Middle frontal gyrus (tissue), 1 donor: ENCODE data around the gene VGLL4.
"Not testable (repeated sequence)": the region's sequence is repeated elsewhere in the genome, so short reads cannot be mapped to it uniquely, and the experiment has no call there.

ENCODE experiments used
- DNase-seq: peaks from one replicate; pipeline ENCODE4 v3.0.0-alpha.2; 2015; ENCODE audit warnings: low spot score; ENCODE audit errors: extremely low spot score

VGLL4 gene

DNA sequence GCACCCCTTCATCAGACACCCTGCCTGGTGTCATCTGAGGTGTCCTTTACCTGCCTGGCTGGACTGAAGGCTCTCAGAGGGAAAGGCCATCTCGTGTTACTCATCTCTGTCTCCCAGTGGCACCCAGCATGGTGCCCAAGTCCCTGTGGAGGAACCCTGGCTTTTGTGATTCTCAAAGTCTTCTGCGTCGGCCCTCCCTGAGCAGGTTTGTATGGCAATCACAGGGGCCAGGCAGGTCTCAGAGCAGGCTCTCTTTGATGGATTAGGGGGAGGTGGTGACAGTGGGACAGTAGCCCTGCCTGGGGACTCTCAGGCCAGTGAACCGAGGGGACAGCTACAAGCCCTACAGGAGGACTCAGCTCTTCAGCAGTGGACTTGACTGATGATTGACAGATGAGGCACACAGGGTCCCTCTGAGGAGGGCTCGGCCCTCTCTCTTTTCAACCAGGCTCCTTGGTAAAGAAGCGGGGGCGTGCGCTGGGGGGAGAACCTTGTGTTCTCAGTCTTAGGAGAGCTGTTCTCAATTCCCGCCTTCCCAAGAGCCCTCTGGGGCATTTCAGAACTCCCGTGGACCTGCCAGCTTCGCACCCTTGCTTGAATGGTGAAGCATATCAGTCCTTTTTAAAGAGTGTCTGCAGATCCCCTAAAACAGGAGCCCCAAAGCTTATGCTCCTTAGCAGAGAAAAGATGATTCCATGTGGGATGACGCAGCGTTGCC lies 108.3 kb downstream of the VGLL4 start:
- no peak for DNase-seq

DNA sequence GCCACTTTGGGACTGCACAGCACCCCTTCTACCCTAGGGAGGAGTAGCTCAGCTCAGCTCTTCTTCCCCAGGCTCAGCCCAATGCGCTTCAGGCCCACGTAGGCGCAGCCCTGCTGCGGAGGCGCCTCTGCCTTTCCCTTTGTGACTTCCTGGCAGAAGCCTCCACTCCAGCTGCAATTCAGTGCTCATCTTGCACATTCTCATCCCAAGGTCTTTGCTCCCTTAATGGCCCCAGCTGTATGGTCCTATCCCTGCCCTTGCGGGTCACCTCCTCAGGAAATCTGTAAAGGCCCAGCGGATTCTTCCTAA lies 109.0 kb downstream of the VGLL4 start:
- no peak for DNase-seq

DNA sequence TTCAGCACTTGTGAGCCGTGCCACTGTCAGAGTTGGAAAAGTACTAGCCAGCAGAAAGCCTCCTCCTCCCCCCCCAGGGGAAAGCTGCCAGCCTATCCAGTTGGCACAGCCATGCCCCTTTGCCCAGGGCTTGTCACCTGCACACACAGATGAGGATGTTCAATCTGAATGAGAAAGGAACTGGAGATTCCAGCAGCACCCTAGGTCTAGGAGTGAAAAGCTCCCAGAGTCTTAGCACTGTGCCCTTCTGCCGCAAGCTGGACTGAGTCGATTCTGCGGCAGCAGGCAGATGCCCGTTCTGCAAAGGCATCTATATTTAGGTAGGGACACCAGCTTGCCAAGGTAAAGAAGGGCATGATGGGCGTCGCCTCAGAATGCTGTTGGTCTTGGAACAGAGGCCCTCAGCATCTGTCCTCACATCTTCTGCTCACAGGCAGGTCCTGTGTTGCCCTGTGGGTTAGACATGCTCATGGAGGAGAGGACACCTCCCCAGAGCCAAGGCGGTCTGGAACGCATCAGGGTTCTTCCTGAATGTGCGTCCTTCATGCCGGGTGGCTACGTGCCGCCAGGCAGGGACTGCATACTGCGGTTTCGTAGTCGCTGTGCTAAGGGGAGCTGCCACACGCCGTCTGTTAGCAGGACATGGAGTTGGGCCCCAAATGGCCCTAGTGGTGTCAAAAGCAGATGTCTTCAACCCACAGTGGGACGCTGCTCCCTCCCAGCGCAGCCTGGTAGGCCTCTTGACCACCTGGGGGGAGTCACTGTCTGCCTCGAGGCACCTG lies 109.5 kb downstream of the VGLL4 start:
- no peak for DNase-seq

DNA sequence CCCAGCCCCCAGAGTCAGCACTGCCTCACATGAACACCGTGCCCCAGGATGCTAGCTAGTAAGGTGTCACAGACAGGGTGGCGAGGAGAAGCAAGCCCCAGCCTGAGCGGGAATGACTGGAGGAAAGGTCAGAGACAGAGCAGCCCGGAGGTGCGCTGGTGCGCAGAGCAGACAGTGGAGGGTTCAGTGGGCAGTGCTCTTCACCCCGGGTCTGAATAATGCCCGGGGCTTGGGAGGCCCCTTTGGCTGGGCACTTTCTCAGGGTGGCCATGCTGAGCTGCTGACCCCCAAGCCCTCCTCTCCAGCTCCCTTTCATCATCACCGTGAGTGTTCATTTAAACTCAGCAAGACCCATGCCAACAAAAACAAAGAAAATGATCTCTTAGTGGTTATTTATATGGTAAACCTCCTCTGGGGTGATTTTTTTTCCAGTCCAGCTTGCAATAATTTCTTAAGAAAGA lies 110.8 kb downstream of the VGLL4 start:
- no peak for DNase-seq

DNA sequence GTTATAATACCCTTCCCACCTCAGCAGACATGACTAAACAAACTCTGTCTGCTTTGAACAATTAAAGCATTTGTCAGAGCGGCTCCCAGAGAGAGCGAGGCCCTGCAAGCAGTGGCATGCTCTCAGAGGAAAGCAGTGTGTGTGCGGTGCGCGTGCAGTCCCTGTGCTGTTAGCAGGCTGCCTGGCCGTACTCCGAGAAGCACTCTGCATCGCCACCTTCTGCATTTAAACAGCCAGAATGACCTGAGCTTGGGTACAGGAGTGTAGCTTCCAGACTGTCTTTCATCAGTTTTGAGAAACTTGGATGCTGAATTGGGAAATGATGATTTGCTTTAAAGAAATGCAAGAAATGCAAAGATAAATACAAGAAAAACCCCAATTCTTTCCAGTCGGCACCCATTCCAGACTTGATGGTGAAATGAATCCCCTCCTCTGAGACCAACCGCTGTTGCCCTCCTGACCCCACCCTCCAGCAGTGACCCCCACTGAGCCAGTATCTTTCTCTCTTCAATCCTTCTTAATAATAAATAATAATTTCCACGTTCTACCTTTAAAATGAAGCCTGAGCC lies 113.5 kb downstream of the VGLL4 start:
- no peak for DNase-seq

DNA sequence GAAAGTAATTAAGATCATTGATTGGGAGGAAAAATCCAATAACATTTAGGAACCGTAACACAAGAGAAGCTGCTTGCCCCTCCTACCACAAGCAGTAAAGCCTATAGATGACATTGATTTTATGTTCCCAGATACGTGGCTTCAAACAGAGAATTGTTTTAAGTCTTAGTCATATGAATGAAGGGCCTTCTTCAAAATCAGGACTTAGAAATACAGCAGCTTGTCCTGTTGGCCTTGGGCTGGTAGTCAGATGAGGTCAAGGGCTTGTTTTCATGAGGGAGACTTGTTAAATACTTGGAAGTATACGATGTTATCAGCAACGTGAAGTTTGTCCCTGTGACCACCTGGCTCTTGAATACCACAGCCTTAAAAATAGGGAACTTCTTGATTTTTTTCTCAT lies 114.4 kb downstream of the VGLL4 start:
- no peak for DNase-seq

DNA sequence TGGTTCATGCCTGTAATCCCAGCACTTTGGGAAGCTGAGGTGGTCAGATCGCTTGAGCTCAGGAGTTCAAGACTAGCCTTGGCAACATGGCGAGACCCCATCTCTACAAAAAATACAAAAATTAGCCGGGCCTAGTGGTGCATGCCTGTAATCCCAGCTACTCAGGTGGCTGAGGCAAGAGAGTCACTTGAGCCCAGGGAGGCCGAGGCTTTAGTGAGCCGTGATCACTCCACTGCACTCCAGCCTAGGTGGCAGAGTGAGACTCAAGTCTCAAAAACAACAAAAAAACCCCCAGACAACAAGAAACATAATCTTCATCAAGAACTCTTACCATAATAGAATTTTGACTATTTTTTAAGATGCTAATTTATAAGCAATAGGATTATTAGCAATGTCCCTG lies 117.6 kb downstream of the VGLL4 start:
- DNase-seq, result not testable (repeated sequence)

DNA sequence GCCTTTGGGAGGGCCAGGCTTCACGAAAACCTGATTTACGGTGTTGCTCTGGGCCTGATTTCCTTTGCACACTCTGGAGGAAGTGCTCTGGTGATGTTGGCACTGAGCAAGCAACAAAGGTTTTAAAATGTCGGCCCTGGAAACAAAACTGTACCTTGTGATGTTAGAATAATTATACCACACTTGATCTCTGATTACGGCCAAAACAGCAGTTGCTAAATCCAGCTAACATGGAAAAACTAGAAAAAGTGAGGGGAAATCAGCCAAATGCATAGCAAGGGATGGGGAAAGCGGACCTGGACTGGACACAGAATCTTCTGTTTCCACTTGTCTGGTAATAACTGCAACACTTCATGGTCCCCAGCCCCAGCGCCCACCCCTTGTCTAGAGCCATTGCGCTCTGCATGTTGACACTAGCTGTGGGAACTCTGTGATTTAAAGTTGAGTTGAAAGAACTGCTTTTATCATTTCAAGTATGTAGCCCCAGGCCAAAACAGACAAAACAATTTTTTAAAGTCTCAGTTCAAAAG lies 120.1 kb downstream of the VGLL4 start:
- DNase-seq, result no peak

DNA sequence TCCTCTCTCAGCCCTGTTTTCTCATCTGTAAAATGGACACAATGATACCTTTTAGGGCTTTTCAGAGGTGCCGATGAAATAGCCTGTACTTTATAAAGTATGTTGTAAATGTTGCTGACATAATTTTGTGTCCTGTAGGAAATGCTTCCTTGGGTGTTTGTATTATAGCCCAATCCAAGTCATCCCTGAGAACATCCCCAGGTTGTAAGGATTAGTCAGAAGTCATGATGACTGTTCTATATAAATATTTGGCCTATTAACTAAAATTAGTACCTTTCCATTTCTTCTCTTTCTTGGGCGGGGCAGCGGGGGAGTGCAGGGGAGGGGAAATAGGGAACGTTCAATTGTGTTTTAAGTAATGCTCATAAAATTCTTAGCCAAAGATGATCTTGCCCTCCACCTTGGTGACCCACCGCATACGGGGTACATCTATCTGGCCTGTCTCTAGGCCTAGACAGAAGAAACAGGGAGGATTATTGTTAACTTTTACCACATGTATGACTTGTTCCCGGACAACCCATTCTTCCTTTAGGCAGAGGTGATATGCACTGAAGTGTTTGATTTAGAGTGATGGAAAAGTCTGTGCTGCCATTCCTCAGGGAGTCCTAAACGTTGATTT lies 120.7 kb downstream of the VGLL4 start:
- no peak for DNase-seq

DNA sequence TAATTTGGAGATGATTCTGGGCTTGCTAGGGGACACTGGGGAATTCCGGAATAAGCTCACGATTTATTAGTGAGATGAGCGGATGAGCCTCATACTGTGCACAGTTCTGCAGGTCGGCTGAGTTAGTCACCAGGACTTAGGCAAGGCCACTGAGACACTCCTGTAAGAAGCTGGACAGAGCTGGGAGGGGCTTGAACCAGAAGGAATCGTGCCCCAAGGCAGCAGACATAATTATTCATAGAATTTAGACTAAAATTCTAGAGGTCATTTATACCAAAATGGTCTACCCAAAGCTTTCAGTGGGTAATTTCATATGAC lies 121.4 kb downstream of the VGLL4 start:
- DNase-seq, result no peak

DNA sequence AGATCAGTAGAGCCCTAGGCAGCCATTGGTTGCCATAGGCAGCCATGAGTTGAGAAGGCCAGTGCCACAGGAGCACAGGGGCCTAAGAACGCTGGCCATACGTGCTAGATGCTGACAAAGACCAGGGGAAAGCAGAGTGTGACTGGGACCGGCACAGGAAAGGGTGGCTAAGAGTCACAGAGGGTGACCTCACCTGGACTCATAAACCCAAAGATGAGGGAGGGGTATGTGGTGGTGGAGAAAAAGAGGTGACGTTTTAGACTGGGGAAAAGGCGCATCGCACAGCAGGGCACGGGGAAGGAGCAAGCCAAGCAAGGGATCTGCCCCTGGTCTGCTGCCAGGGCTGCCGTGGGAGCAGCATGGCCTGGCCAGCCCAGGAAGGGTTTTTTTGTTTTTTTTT lies 122.5 kb downstream of the VGLL4 start:
- DNase-seq, result no peak

DNA sequence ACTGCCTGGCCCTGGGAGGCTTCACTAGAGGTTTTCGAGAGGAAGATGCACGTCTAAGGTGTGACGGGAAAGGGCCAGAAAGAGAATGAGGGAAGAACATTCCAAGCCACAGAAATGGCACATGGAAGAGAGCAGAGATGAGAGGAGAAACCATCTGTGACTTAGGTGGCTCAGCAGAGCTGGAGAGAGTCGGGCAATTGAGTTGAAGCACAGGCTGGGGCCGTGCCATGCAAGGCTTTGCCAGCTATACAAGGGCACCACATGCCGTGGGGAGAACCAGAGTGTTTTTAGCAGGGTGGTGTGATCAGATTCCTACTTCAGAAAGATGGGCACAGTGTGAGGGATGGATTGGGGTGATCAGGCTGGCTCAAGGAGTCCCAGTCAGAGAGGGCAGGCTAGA lies 126.1 kb downstream of the VGLL4 start:
- no peak for DNase-seq

DNA sequence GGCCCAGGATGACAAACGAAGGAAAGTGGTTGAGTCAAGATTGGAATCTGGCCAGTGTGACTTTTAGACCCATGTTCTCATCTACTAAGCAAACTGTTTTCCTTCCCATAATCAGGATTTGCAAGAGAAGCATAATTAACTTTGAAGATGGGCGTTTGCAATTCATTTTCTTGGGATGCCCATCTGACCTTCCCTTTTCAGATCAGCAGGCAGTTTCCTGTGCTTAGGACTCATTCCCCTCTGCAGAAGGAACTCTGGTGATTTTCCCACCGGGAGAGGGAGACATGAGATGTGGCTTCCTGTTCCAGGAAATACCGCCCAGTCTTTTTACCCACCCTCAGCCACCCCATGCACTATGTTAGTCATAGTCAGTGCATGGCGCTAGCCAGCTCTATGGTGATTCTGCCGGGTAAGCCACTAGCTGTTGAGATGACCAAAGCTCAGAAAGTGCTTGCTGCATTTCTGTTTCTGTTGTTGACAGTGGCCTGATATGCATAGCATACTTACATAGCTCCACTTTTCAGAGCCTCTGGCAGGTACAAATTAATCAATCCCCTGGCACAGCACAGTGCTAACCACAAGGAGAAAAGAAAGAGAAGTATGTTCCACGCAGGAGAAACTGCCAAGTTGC lies 129.4 kb downstream of the VGLL4 start:
- no peak for DNase-seq

DNA sequence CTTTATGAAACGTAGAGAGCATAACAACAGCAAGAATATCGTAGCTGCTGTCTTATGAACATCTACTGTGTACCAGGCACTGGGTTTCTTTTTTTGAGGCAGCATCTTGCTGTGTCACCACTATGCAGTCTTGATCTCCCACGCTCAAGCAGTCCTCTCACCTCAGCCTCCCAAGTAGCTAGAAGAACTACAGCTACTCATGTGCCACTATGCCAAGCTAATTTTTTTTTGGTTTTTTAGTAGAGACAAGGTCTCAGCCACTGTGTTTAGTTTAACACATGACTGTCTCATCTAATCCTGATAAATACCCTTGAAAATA lies 129.9 kb downstream of the VGLL4 start:
- DNase-seq, result no peak

DNA sequence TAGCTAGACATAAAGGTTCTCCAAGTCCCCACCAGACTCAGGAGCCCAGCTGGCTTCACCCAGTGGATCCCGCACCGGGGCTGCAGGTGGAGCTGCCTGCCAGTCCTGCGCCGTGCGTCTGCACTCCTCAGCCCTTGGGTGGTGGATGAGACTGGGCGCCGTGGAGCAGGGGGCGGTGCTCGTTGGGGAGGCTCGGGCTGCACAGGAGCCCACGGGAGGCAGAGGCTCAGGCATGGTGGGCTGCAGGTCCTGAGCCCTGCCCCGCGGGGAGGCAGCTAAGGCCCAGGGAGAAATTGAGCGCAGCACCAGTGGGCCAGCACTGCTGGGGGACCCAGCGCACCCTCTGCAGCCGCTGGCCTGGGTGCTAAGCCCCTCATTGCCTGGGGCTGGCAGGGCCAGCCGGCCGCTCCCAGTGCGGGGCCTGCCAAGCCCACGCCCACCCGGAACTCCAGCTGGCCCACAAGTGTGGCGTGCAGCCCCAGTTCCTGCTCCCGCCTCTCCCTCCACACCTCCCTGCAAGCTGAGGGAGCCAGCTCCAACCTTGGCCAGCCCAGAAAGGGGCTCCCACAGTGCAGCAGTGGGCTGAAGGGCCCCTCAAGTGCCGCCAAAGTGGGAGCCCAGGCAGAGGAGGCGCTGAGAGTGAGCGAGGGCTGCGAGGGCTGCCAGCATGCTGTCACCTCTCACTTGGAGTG lies 130.4 kb downstream of the VGLL4 start:
- DNase-seq, result not testable (repeated sequence)

DNA sequence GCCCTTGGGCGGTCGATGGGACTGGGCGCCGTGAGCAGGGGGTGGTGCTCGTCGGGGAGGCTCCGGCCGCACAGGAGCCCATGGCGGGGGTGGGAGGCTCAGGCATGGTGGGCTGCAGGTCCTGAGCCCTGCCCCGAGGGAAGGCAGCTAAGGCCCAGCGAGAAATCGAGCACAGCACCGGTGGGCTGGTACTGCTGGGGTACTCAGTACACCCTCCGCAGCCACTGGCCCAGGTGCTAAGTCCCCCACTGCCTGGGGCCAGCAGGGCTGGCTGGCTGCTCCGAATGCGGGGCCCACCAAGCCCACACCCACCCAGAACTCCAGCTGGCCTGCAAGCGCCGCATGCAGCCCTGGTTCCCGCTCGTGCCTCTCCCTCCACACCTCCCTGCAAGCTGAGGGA lies 132.1 kb downstream of the VGLL4 start:
- DNase-seq, result not testable (repeated sequence)

DNA sequence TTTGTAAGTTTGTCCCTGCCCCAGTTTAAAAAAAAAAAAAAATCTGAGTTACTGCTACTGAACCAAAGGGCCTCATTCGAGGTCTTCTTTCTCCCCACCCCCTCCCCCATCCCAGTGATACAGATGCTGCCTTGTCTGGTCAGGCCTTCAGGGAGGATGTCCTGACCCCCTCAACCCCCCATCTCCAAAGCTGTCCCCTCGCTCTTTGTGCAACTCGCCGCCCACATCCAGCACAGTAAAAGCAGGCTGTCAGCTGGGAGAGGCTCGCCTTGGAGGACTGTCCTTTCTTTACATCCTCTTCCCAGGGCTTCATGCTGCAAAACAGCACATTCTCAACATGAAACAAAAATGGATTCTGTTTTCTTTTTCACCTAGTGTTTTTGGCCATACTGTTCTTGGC lies 133.4 kb downstream of the VGLL4 start:
- DNase-seq, result no peak

DNA sequence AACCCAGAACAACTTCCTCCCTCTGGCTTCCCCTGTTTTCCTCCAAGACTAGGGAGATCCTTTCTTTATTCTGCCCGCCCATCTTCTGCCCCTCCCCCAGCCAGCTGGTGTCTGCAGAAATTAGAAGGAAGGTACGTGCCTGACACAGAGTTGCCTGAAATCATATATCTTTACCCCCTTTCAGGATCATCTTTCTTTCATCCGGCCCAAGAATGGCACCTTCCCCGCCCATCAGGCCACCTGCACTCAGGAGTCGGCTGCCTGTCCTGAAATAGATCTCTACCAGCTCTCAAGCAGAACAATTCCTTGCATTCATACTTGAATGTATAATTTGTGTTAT lies 133.7 kb downstream of the VGLL4 start:
- no peak for DNase-seq

DNA sequence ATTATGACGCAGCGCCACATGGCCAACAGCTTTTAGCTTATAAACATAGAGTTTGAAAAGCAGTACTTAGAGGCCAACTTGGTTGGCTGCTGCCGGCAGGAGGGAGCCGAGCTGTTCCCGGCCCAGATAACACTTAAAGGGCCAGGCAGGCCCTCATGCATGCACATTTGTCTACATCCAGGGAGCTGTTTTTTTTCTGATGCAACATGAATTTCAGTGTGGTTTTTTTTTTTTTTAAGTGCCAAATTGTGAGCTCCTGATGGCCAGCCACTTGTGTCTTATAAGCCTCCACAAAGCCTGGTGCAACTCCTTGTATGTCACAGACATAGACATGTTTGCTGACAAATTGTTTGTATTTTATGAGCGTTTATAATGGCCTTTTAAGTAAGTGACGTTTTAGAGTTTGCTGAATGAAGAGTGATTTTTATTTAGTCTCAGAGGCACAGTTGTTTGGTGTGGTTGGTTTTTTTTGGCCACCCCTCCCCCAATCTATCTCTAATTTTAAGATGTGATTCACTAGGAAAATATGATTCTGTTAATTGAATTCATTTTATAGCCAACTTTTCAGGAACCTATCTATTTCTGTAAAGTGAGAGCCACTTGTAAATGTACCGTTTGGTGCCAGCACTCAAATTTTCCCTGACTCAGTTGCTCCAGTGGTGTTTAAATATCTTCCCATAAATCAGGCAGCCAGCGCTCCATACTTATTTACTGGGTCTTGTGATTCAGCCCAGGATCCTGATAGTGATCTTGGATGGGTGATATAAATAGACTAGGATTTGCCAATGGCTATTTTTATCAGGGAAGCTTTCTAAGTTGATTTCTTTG lies 134.3 kb downstream of the VGLL4 start:
- DNase-seq, result no peak

DNA sequence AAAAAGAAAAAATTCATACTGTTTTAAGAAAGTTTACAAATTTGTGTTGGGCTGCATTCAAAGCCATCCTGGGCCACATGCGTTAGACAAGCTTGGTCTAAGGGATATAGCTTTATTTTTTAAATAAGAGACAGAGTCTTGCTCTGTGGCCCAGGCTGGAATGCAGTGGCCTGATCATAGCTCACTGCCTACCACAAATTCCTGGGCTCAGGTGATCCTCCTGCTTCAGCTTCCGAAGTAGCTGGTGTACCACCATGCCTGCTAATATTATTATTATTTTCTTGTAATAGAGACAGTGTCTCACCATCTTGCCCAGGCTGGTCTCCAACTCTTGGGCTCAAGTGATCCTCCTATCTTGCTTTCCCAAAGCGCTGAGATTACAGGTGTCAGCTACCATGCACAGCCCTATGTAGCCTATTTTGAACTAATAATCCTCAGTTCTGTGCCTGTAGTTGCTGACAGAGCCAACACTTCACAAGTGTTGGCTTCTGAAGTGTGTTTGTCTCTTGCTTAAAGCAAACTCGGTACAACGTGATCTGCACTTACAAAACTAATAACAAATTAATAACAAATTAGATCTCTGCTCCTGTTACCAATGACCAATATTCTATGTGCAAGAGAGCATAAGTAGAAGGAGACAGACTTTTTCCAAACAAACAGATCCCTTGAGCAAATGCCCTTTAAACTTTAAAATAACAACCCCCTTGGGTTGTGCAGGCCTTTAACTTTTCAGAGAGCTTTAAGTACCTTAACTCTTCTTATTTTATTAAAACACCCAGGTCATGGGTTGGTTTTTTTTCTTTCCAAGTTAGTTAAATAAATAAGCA lies 135.2 kb downstream of the VGLL4 start:
- DNase-seq, result no peak
